ENCODE data around the gene RCHY1. TPM values are rescaled to one million over a fixed set of nuclear protein-coding genes. Genes with fewer than 3 reads are reported as not detected.

RCHY1 gene
- total RNA-seq, 4 donors from 2014 or later: 11.2 to 29.5 (median 22.6) TPM

GRCh38 chr4:75469896-75470295 lies 44.3 kb downstream of the RCHY1 start:
- H3K4me1 ChIP-seq: no peaks in the 10 kb centered on the region
- H3K4me3 ChIP-seq: no peak overlapping the region
- no peak for TF ChIP-seq CTCF (IDR thresholded peaks at IDR 0.05)
- no peak for TF ChIP-seq EP300 (IDR thresholded peaks at IDR 0.05)
- TF ChIP-seq POLR2A (IDR thresholded peaks at IDR 0.05): no peak
- DNase-seq (ENCODE audit: low spot score in 2 of 2): no peak
- no peaks in the 10 kb centered on the region for H3K9me3 ChIP-seq
- H3K27me3 ChIP-seq: no peaks in the 10 kb centered on the region
- peaks cover 0 to 7% (median 0%) of the 10 kb centered on the region in 3 donors for H3K36me3 ChIP-seq
- H3K27ac ChIP-seq: no peak overlapping the region
- 96 to 100% methylated on average over 1 of the region's 1 CpG for WGBS, 2 donors

GRCh38 chr4:75457365-75457764 lies 56.8 kb downstream of the RCHY1 start:
- 79 to 83% methylated on average over 3 of the region's 3 CpGs for WGBS, 2 donors
- Histone ChIP-seq H3K4me1 (no peaks in the 10 kb centered on the region), H3K36me3 (no peaks in the 10 kb centered on the region), H3K4me3 (no peak overlapping the region), H3K9me3 (no peaks in the 10 kb centered on the region), H3K27ac (no peak overlapping the region), H3K27me3 (no peaks in the 10 kb centered on the region)
- DNase-seq (ENCODE audit: low spot score in 2 of 2): no peak
- TF ChIP-seq EP300 (IDR thresholded peaks at IDR 0.05): no peak
- TF ChIP-seq CTCF (IDR thresholded peaks at IDR 0.05): no peak
- TF ChIP-seq POLR2A (IDR thresholded peaks at IDR 0.05): no peak

- H3K36me3 ChIP-seq: no peaks in the 10 kb centered on the region
- WGBS, 2 donors: 41 to 82% methylated on average over 2 of the region's 2 CpGs
- TF ChIP-seq EP300 (IDR thresholded peaks at IDR 0.05): no peak
- no peak for TF ChIP-seq CTCF (IDR thresholded peaks at IDR 0.05)
- no peak for TF ChIP-seq POLR2A (IDR thresholded peaks at IDR 0.05)
- no peaks in the 10 kb centered on the region for H3K4me1 ChIP-seq
- H3K27ac ChIP-seq: no peak overlapping the region
- peaks cover 0 to 15% (median 0%) of the 10 kb centered on the region in 4 donors for H3K9me3 ChIP-seq
- no peak for DNase-seq (ENCODE audit: low spot score in 2 of 2)
- no peaks in the 10 kb centered on the region for H3K27me3 ChIP-seq
- no peak overlapping the region for H3K4me3 ChIP-seq
Observed at GRCh38 chr4:75434105-75434504, 80.1 kb downstream of the RCHY1 start.

GRCh38 chr4:75432683-75433082 lies 81.5 kb downstream of the RCHY1 start:
- DNase-seq (ENCODE audit: low spot score in 2 of 2): no peak
- H3K27ac ChIP-seq: no peak overlapping the region
- TF ChIP-seq POLR2A (IDR thresholded peaks at IDR 0.05) (no peak), EP300 (IDR thresholded peaks at IDR 0.05) (no peak), CTCF (IDR thresholded peaks at IDR 0.05) (no peak)
- H3K9me3 ChIP-seq: peaks cover 0 to 15% (median 0%) of the 10 kb centered on the region in 4 donors
- H3K4me3 ChIP-seq: no peak overlapping the region
- no peaks in the 10 kb centered on the region for H3K27me3 ChIP-seq
- H3K4me1 ChIP-seq: no peaks in the 10 kb centered on the region
- no peaks in the 10 kb centered on the region for H3K36me3 ChIP-seq

GRCh38 chr4:75429208-75429607 lies 85.0 kb downstream of the RCHY1 start:
- Histone ChIP-seq H3K9me3 (no peaks in the 10 kb centered on the region), H3K27ac (no peak overlapping the region), H3K4me3 (no peak overlapping the region), H3K36me3 (no peaks in the 10 kb centered on the region), H3K27me3 (no peaks in the 10 kb centered on the region), H3K4me1 (no peaks in the 10 kb centered on the region)
- WGBS, 2 donors: 0 to 71% methylated on average over 1 of the region's 1 CpG
- TF ChIP-seq CTCF (IDR thresholded peaks at IDR 0.05) (no peak), EP300 (IDR thresholded peaks at IDR 0.05) (no peak), POLR2A (IDR thresholded peaks at IDR 0.05) (no peak)
- DNase-seq (ENCODE audit: low spot score in 2 of 2): no peak

Other genes with a start within 250 kb of the RCHY1 start
- gene THAP6, start 70 bp upstream of the RCHY1 start, total RNA-seq: 10 to 100 TPM; 23.1 to 37.1 (median 27.5) TPM
- not detected for gene ODAPH, start 41.7 kb upstream of the RCHY1 start, total RNA-seq
- gene CDKL2, start 116.1 kb upstream of the RCHY1 start, total RNA-seq: 1 to 10 TPM in 1 of 4 donors, under 1 TPM in 2, not detected in 1; 0.21 to 2.9 (median 0.66) TPM
- 10 to 100 TPM; 48.7 to 70.1 (median 56.6) TPM for gene G3BP2, start 159.0 kb upstream of the RCHY1 start, total RNA-seq
- 10 to 100 TPM; 50.9 to 58.6 (median 55.8) TPM for gene USO1, start 210.2 kb upstream of the RCHY1 start, total RNA-seq